ENCODE results near the gene N4BP2L1.
"Not testable (repeated sequence)": the region's sequence is repeated elsewhere in the genome, so short reads cannot be mapped to it uniquely, and the experiment has no call there.

The N4BP2L1 gene

GRCh38 chr13:32385410-32385809, 42.5 kb downstream of the N4BP2L1 start:
- no peak for DNase-seq

DNA sequence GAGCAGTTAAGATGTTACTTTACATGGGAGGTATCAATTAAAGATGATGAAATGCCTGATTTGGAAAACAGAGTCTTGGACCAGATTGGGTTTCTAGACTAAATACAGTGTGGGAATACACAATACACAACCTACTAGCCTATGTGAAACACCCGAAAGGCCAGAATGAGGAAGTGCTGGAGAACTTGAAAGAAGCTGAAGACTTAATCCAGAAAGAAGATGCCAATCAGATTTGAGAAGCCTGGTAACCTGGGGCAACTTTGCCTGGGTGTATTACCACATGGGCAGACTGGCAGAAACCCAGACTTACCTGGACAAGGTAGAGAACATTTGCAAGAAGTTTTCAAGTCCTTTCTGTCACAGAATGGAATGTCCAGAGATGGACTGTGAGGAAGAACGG, 43.2 kb downstream of the N4BP2L1 start:
- no peak for DNase-seq

- DNase-seq = no peak
These were observed 43.9 kb downstream of the N4BP2L1 start for GRCh38 chr13:32383836-32384618.

- DNase-seq = no peak
These were observed 46.4 kb downstream of the N4BP2L1 start for GRCh38 chr13:32381539-32381938.

GRCh38 chr13:32378012-32378411, 49.9 kb downstream of the N4BP2L1 start:
- no peak for DNase-seq

DNA sequence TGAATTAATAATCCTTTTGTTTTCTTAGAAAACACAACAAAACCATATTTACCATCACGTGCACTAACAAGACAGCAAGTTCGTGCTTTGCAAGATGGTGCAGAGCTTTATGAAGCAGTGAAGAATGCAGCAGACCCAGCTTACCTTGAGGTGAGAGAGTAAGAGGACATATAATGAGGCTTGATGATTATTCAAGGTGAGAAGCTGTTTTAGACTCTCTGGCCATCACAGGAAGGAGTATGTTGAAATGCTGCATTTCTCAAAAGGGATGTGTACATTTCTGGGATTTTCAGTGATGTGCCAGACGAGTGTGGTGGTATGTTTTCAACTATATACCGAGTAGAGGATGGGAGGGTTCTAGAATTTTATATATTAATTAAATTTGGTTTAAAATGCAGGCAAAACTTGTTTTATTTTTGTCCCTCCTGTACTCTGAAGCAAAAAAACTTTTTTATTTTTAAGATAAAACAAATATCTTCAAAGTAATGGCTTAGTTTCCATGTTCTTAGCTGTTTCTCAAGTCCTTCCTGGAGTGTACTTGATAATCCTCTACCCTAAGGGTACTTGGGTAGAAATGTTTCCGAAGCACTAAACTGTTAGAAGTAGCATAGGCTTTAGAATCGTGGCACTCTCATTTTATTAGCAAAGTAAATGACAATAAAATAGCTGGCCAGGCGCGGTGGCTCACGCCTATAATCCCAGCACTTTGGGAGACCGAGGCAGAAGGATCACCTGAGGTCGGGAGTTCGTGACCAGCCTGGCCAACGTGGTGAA, 51.1 kb downstream of the N4BP2L1 start:
- no peak for DNase-seq

DNA sequence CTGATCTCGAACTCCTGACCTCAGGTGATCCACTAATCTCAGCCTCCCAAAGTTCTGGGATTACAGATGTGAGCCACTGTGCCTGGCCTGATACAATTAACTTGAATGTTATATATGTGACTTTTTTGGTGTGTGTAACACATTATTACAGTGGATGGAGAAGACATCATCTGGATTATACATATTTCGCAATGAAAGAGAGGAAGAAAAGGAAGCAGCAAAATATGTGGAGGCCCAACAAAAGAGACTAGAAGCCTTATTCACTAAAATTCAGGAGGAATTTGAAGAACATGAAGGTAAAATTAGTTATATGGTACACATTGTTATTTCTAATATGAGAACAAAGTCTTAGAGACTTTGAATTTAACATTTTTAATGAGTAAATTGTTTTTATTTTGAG, 57.1 kb downstream of the N4BP2L1 start:
- no peak for DNase-seq

DNA sequence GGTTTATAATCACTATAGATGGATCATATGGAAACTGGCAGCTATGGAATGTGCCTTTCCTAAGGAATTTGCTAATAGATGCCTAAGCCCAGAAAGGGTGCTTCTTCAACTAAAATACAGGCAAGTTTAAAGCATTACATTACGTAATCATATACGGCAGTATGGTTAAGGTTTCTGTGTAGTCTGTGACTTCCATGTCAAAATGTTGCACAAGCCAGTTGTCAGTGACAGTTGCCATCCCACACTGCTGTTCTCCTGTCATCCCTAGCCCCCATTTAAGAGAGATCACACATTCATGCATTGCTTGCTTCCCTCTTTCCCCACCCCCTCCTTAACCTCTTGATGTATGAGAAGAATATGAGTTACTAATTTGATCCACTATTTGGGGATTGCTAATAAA, 65.4 kb downstream of the N4BP2L1 start:
- no peak for DNase-seq

DNA sequence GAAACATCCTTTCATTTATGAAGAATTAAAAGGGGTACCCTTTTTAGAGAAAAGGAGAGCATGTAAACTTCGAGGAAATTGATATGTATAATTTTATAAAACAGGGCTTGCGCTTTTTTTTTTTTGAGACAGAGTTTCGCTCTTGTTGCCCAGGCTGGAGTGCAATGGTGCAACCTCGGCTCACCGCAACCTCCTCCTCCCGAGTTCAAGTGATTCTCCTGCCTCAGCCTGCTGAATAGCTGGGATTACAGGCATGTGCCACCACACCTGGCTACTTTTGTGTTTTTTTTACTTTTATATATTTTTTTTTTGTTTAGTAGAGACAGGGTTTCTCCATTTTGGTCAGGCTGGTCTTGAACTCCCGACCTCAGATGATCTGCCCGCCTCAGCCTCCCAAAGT, 72.0 kb downstream of the N4BP2L1 start:
- not testable (repeated sequence) for DNase-seq

DNA sequence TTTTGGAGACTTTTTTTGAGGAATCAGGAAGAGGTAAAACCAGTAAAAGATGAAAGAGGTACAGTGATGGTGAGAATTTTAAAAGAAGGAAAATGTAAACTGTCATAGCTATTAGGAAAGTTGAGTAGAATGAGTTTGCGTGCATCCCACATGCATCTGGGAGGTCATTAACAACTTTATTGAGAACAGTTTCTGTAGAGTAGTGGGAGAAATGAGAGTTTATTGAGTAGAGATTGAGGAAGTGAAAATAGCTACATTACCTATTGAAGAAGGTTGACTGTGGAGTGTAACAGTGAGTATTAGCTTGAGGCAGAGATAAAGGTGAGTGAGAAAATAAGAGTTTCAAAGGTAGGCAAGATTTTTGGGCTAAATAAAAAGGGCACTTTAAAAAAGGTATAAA, 73.9 kb downstream of the N4BP2L1 start:
- DNase-seq = no peak

DNA sequence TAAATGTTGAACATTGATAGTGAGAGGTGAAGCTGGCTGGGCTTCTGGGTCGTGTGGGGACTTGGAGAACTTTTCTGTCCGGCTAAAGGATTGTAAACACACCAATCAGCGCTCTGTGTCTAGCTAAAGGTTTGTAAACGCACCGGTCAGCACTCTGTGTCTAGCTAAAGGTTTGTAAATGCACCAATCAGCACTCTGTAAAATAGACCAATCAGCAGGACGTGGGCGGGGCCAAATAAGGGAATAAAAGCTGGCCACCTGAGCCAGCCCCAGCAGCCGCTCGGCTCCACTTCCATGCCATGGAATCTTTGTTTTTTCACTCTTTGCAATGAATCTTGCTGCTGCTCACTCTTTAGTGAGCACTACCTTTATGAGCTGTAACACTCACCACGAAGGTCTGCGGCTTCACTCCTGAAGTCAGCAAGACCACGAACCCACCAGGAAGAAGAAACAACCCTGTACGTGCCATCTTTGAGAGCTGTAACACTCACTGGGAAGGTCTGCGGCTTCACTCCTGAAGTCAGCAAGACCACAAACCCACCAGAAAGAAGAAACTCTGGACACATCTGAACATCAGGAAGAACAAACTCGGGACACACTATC, 77.0 kb downstream of the N4BP2L1 start:
- DNase-seq = not testable (repeated sequence)

Measured in left hindlimb (tissue), 1 donor.